Spleen (tissue), 11 donors: ENCODE results near the gene ADGRG3. TPM values are rescaled to one million over a fixed set of nuclear protein-coding genes. Genes with fewer than 3 reads are reported as not detected.

Experiments
- DNase-seq: peaks from one replicate; pipeline ENCODE4 v3.0.0-alpha.2; 2020
- H3K27ac ChIP-seq, 8 donors: fragments of 200-600 bp; sonication (generic) in 7 of 8; 1 replicate in 4 of 8; 2 replicates in 4 of 8; pipeline versions ENCODE4 v1.5.0 to v1.8.0; 2016 to 2021; ENCODE audit warnings: inconsistent platforms in 4 of 8, mild to moderate bottlenecking in 4 of 8, moderate library complexity in 1 of 8
- H3K27me3 ChIP-seq, 7 donors: fragments of 200-600 bp; sonication (generic) in 6 of 7; replicated peaks in 1 of 7; 1 replicate in 4 of 7; 2 replicates in 3 of 7; pipeline versions ENCODE4 v1.5.0 to v1.8.0; 2016 to 2021; ENCODE audit warnings: inconsistent platforms in 3 of 7, mild to moderate bottlenecking in 1 of 7
- H3K36me3 ChIP-seq, 6 donors: fragments of 200-600 bp; sonication (generic) in 5 of 6; 1 replicate in 4 of 6; 2 replicates in 2 of 6; pipeline versions ENCODE4 v1.5.0 to v1.8.0; 2016 to 2021; ENCODE audit warnings: inconsistent platforms in 2 of 6
- H3K4me1 ChIP-seq, 6 donors: fragments of 200-600 bp; sonication (generic) in 5 of 6; 1 replicate in 3 of 6; 2 replicates in 3 of 6; pipeline versions ENCODE4 v1.5.0 to v1.8.0; 2016 to 2021; ENCODE audit warnings: inconsistent platforms in 3 of 6
- H3K4me3 ChIP-seq, 8 donors: fragments of 200-600 bp; sonication (generic) in 7 of 8; 1 replicate in 4 of 8; 2 replicates in 4 of 8; pipeline versions ENCODE4 v1.5.0 to v1.8.0; 2016 to 2021; ENCODE audit warnings: inconsistent platforms in 4 of 8, mild to moderate bottlenecking in 4 of 8, moderate library complexity in 2 of 8
- H3K9me3 ChIP-seq, 8 donors: fragments of 200-600 bp; sonication (generic) in 7 of 8; 1 replicate in 4 of 8; 2 replicates in 4 of 8; pipeline versions ENCODE4 v1.5.0 to v1.8.0; 2016 to 2021; ENCODE audit warnings: inconsistent platforms in 4 of 8
- CTCF ChIP-seq, 11 experiments: fragments of 200-600 bp in 7 of 11; fragments of 450-650 bp in 4 of 11; sonication (generic) in 4 of 11; IDR thresholded peaks in 8 of 11; conservative IDR thresholded peaks in 3 of 11; 1 replicate in 7 of 11; 2 replicates in 4 of 11; pipeline versions ENCODE4 v1.4.0 to v1.8.0; 2016 to 2021; ENCODE audit warnings: antibody characterized with exemption in 11 of 11, inconsistent platforms in 4 of 11, mild to moderate bottlenecking in 1 of 11
- POLR2A ChIP-seq, 3 donors: fragments of 450-650 bp; IDR thresholded peaks; one replicate each; pipeline ENCODE4 v1.5.1; 2017; ENCODE audit warnings: antibody characterized with exemption in 3 of 3, mild to moderate bottlenecking in 1 of 3
- POLR2AphosphoS5 ChIP-seq, 3 donors: sonication (generic); formaldehyde crosslinking; IDR thresholded peaks; one replicate each; pipeline ENCODE4 v1.5.1; 2017; ENCODE audit warnings: antibody characterized with exemption in 3 of 3
- WGBS, 5 donors: extraction: QIAGEN DNeasy Blood & Tissue Kit in 3 of 5; methylation state at CpG; one replicate each; pipeline versions ENCODE4 v1.1.5 to v1.1.7; 2013 to 2018; 5-methylcytosine and 5-hydroxymethylcytosine counted together
- intact Hi-C: fragments of 100-400 bp; cut with DNase I; formaldehyde crosslinking; loops from one replicate; pipeline ENCODE4 v1.15.0; 2023; ENCODE audit warnings: low total_unique reads
- polyA plus RNA-seq, 3 donors: library from polyadenylated mRNA; stranded (reverse); fragments of 200-250 nt; gene quantifications; one replicate each; pipeline ENCODE4 v1.2.1, GENCODE V29; 2013
- total RNA-seq, 7 donors: library from RNA; depleted of rRNA in 3 of 7; stranded (reverse); fragments of >200 nt in 3 of 7; fragmentation: NEBNext Ultra II Directional in 4 of 7; extraction: Animal tissue kit (Norgen Biotek cat#: 25700) in 4 of 7; gene quantifications; one replicate each; pipeline versions ENCODE4 v1.1.0 to v1.2.1, GENCODE V29; 2016 to 2021
- donor health status: healthy with polysubstance abuse.
- donor health status: DM: no; HTN: no; CAD: no; lungs with moderate emphysema.
- donor health status: DM: no; HTN: no; CAD: no.
- donor health status: Bipolar disorder and iron deficiency.
- donor health status: healthy.
- donor health status: DM: no; HTN: no; CAD: no.
- donor health status: DM: yes; HTN: yes; CAD: no.

Gene ADGRG3
- total and polyA plus RNA-seq, 10 donors = 2.5 to 116 (median 27.2) TPM

- WGBS, 5 donors = 25 to 40% (median 34%) methylated on average over 6 to 7 of the region's 7 CpGs
- no peak for TF ChIP-seq CTCF (IDR thresholded peaks at IDR 0.05 in 8 of 11, conservative IDR thresholded peaks at IDR 0.05 in 3 of 11)
- TF ChIP-seq POLR2A (IDR thresholded peaks at IDR 0.05) = no peak
- TF ChIP-seq POLR2AphosphoS5 (IDR thresholded peaks at IDR 0.05) = no peak
- H3K4me3 ChIP-seq = peak overlapping the region in 2 of 8 donors; percentile 1 to 33
These were observed 39.3 kb upstream of the ADGRG3 start for GRCh38 chr16:57628783-57629293.

GRCh38 chr16:57629516-57630406 is 38.3 kb upstream of the ADGRG3 start:
- DNase-seq = no peak
- peak overlapping the region in 2 of 8 donors; percentile 1 to 19 for H3K4me3 ChIP-seq
- peak overlapping the region in 1 of 8 donors; percentile 17 for H3K27ac ChIP-seq
- H3K9me3 ChIP-seq = no peaks in the 10 kb centered on the region
- H3K4me1 ChIP-seq = peaks cover 0 to 11% (median 9%) of the 10 kb centered on the region in 6 donors
- 25 to 38% (median 35%) methylated on average over 15 to 22 of the region's 22 CpGs for WGBS, 5 donors
- H3K27me3 ChIP-seq = peaks cover 0 to 72% (median 26%) of the 10 kb centered on the region in 7 donors
- intact Hi-C loops = no loop called here
- H3K36me3 ChIP-seq = no peaks in the 10 kb centered on the region
- TF ChIP-seq POLR2A (IDR thresholded peaks at IDR 0.05) = no peak
- TF ChIP-seq CTCF (IDR thresholded peaks at IDR 0.05 in 8 of 11, conservative IDR thresholded peaks at IDR 0.05 in 3 of 11) = no peak
- TF ChIP-seq POLR2AphosphoS5 (IDR thresholded peaks at IDR 0.05) = no peak

More at GRCh38 chr16:57628783-57629293, 39.3 kb upstream of the ADGRG3 start:
- H3K9me3 ChIP-seq = no peaks in the 10 kb centered on the region
- peaks cover 0 to 11% (median 9%) of the 10 kb centered on the region in 6 donors for H3K4me1 ChIP-seq
- H3K36me3 ChIP-seq = no peaks in the 10 kb centered on the region
- H3K27ac ChIP-seq = peak overlapping the region in 2 of 8 donors; percentile 33 to 44
- DNase-seq = no peak
- H3K27me3 ChIP-seq = peaks cover 0 to 64% (median 26%) of the 10 kb centered on the region in 7 donors
- intact Hi-C loops = no loop called here

- Histone ChIP-seq H3K27me3 (peaks cover 0 to 71% (median 26%) of the 10 kb centered on the region in 7 donors), H3K27ac (no peak overlapping the region), H3K4me3 (no peak overlapping the region), H3K36me3 (no peaks in the 10 kb centered on the region), H3K9me3 (no peaks in the 10 kb centered on the region), H3K4me1 (peaks cover 0 to 11% (median 9%) of the 10 kb centered on the region in 6 donors)
- TF ChIP-seq POLR2AphosphoS5 (IDR thresholded peaks at IDR 0.05) (no peak), CTCF (IDR thresholded peaks at IDR 0.05 in 8 of 11, conservative IDR thresholded peaks at IDR 0.05 in 3 of 11) (no peak), POLR2A (IDR thresholded peaks at IDR 0.05) (no peak)
- intact Hi-C loops = no loop called here
- WGBS, 5 donors = 52 to 67% (median 63%) methylated on average over 7 to 10 of the region's 10 CpGs
- no peak for DNase-seq
These were observed 37.7 kb upstream of the ADGRG3 start for GRCh38 chr16:57630407-57630797.
